H1 (cell line): ENCODE data around the gene PACSIN2. TPM values are rescaled to one million over a fixed set of nuclear protein-coding genes. Genes with fewer than 3 reads are reported as not detected.

ENCODE experiments used
- CTCF ChIA-PET: fragments of 300-600 bp; sonication (Branson Sonifier 250); formaldehyde crosslinking; loops from one replicate; lab custom pipeline; 2021; ENCODE audit not compliant: partially characterized antibody; lab: Charles Lee
- POLR2A ChIA-PET: fragments of 300-600 bp; sonication (Branson Sonifier 250); formaldehyde crosslinking; loops from one replicate; lab custom pipeline; 2021; ENCODE audit warnings: inconsistent platforms; ENCODE audit not compliant: partially characterized antibody; lab: Charles Lee
- DNase-seq, 2 experiments: peaks; one replicate each; pipeline versions ENCODE4 v3.0.0 to v3.0.0-alpha.2; 2010 to 2022; ENCODE audit warnings: low spot score in 2 of 2, low read depth in 1 of 2, mixed read lengths in 1 of 2
- FAIRE-seq: peaks from 2 replicates; lab custom pipeline; 2011; peaks lifted over from hg19 to GRCh38; lab: Jason Lieb, UNC
- H2AFZ ChIP-seq: 2 replicates; pipeline ENCODE4 v1.8.1; 2012; ENCODE audit warnings: low read length, inconsistent platforms
- H2AK5ac ChIP-seq: 2 replicates; pipeline ENCODE4 v1.6.1; 2013; ENCODE audit warnings: low read depth, low read length
- H2BK120ac ChIP-seq: replicated peaks from 2 replicates; pipeline ENCODE3; 2013; ENCODE audit warnings: low read depth, low read length, inconsistent platforms
- H2BK12ac ChIP-seq: 2 replicates; pipeline ENCODE4 v1.6.1; 2013; ENCODE audit warnings: low read depth, low read length
- H2BK15ac ChIP-seq: 2 replicates; pipeline ENCODE4 v1.6.1; 2013; ENCODE audit warnings: low read length
- H2BK20ac ChIP-seq: 2 replicates; pipeline ENCODE4 v1.6.1; 2013; ENCODE audit warnings: low read length
- H2BK5ac ChIP-seq: 2 replicates; pipeline ENCODE4 v1.6.1; 2013; ENCODE audit warnings: low read depth, low read length
- H3K14ac ChIP-seq: 2 replicates; pipeline ENCODE4 v1.6.1; 2013; ENCODE audit warnings: inconsistent platforms; ENCODE audit not compliant: insufficient read length
- H3K18ac ChIP-seq: 2 replicates; pipeline ENCODE4 v1.6.1; 2013; ENCODE audit warnings: low read length; ENCODE audit errors: extremely low read depth
- H3K23ac ChIP-seq: 2 replicates; pipeline ENCODE4 v1.6.1; 2013; ENCODE audit warnings: inconsistent platforms; ENCODE audit not compliant: insufficient read length
- H3K23me2 ChIP-seq: 2 replicates; pipeline ENCODE4 v1.6.1; 2013; ENCODE audit warnings: low read depth, low read length
- H3K27ac ChIP-seq: 2 replicates; pipeline ENCODE4 v1.6.1; 2011; ENCODE audit warnings: low read depth, low read length, inconsistent platforms
- H3K27me3 ChIP-seq, 4 experiments: replicated peaks in 1 of 4; 1 replicate in 1 of 4; 2 replicates in 3 of 4; pipeline versions ENCODE4 v1.6.1 to v1.8.1; 2011 to 2013; ENCODE audit warnings: low read length in 3 of 4, mild to moderate bottlenecking in 3 of 4, inconsistent platforms in 2 of 4, mixed read lengths in 2 of 4, moderate library complexity in 1 of 4; ENCODE audit not compliant: control insufficient read depth in 3 of 4, insufficient read depth in 3 of 4; ENCODE audit errors: extremely low read depth in 1 of 4
- H3K36me3 ChIP-seq, 4 experiments: 2 replicates each; pipeline versions ENCODE4 v1.6.1 to v1.8.1; 2011 to 2013; ENCODE audit warnings: mild to moderate bottlenecking in 4 of 4, low read length in 3 of 4, moderate library complexity in 2 of 4, control low read depth in 1 of 4, inconsistent platforms in 1 of 4; ENCODE audit not compliant: insufficient read depth in 4 of 4, control insufficient read depth in 2 of 4
- H3K4ac ChIP-seq: replicated peaks from 2 replicates; pipeline ENCODE3; 2013; ENCODE audit warnings: low read length, low read depth, mixed read lengths, inconsistent platforms; ENCODE audit not compliant: insufficient read length
- H3K4me1 ChIP-seq, 4 experiments: replicated peaks in 1 of 4; 1 replicate in 1 of 4; 2 replicates in 3 of 4; pipeline versions ENCODE4 v1.6.1 to v1.8.1; 2011 to 2013; ENCODE audit warnings: low read length in 3 of 4, inconsistent platforms in 2 of 4, mixed read lengths in 1 of 4; ENCODE audit not compliant: insufficient read depth in 4 of 4, control insufficient read depth in 3 of 4
- H3K4me2 ChIP-seq, 2 experiments: 2 replicates each; pipeline versions ENCODE4 v1.6.1 to v1.8.1; 2011 to 2013; ENCODE audit warnings: low read depth in 2 of 2, low read length in 2 of 2, control low read depth in 1 of 2, inconsistent platforms in 1 of 2, mild to moderate bottlenecking in 1 of 2; ENCODE audit not compliant: insufficient read depth in 1 of 2
- H3K4me3 ChIP-seq, 4 experiments: fragments of 200-600, 300-600 bp in 1 of 4; sonication (generic), shearing (Covaris generic), sonication (Bioruptor Twin) in 1 of 4; 2 replicates each; pipeline versions ENCODE4 v1.5.1 to v1.8.1; 2011 to 2016; ENCODE audit warnings: low read length in 4 of 4, low read depth in 3 of 4, control low read depth in 2 of 4, inconsistent platforms in 2 of 4, mild to moderate bottlenecking in 2 of 4, mixed read lengths in 1 of 4, moderate library complexity in 1 of 4; ENCODE audit not compliant: insufficient read depth in 2 of 4; ENCODE audit errors: extremely low read depth in 1 of 4
- H3K56ac ChIP-seq: replicated peaks from 2 replicates; pipeline ENCODE3; 2013; ENCODE audit warnings: low read depth, mild to moderate bottlenecking, mixed read lengths, low read length, inconsistent platforms; ENCODE audit not compliant: insufficient read length
- H3K79me1 ChIP-seq: 2 replicates; pipeline ENCODE4 v1.6.1; 2013; ENCODE audit warnings: low read depth, low read length, control low read depth
- H3K79me2 ChIP-seq, 2 experiments: 2 replicates each; pipeline versions ENCODE4 v1.6.1 to v1.8.1; 2012 to 2013; ENCODE audit warnings: low read length in 2 of 2, mild to moderate bottlenecking in 2 of 2, inconsistent platforms in 1 of 2; ENCODE audit not compliant: insufficient read depth in 2 of 2, control insufficient read depth in 1 of 2
- H3K9ac ChIP-seq, 4 experiments: replicated peaks in 1 of 4; 1 replicate in 1 of 4; 2 replicates in 3 of 4; pipeline versions ENCODE4 v1.6.1 to v1.8.1; 2011 to 2013; ENCODE audit warnings: low read depth in 3 of 4, low read length in 3 of 4, control low read depth in 2 of 4, mild to moderate bottlenecking in 2 of 4, moderate library complexity in 2 of 4, inconsistent platforms in 1 of 4; ENCODE audit errors: extremely low read depth in 1 of 4
- H3K9me3 ChIP-seq, 2 experiments: 2 replicates each; pipeline versions ENCODE4 v1.6.1 to v1.8.1; 2012 to 2013; ENCODE audit warnings: mild to moderate bottlenecking in 2 of 2, moderate library complexity in 2 of 2, control low read depth in 1 of 2, inconsistent platforms in 1 of 2, low read depth in 1 of 2, low read length in 1 of 2, mixed read lengths in 1 of 2; ENCODE audit not compliant: insufficient read depth in 2 of 2
- H4K20me1 ChIP-seq, 2 experiments: replicated peaks in 1 of 2; 2 replicates each; pipeline versions ENCODE3 to v1.8.1; 2011 to 2013; ENCODE audit warnings: inconsistent platforms in 2 of 2, low read length in 2 of 2, mild to moderate bottlenecking in 1 of 2; ENCODE audit not compliant: insufficient read depth in 2 of 2, control insufficient read depth in 1 of 2
- H4K5ac ChIP-seq: 2 replicates; pipeline ENCODE4 v1.6.1; 2013; ENCODE audit warnings: low read length, low read depth, mixed read lengths, inconsistent platforms; ENCODE audit not compliant: insufficient read length
- H4K8ac ChIP-seq: 2 replicates; pipeline ENCODE4 v1.8.0; 2013; ENCODE audit warnings: mild to moderate bottlenecking, moderate library complexity, low read length, inconsistent platforms; ENCODE audit not compliant: insufficient read depth; ENCODE audit errors: extremely low read depth
- H4K91ac ChIP-seq: replicated peaks from 2 replicates; pipeline ENCODE3; 2013; ENCODE audit warnings: low read length, mixed read lengths, inconsistent platforms; ENCODE audit not compliant: insufficient read length
- HDAC2 ChIP-seq, 2 experiments: fragments of 300-600 bp in 1 of 2; sonication (generic) in 1 of 2; IDR thresholded peaks; 2 replicates each; pipeline ENCODE4 v1.6.1; 2011 to 2012; ENCODE audit warnings: low read depth in 2 of 2, low read length in 2 of 2, mild to moderate bottlenecking in 2 of 2, moderate library complexity in 2 of 2, borderline replicate concordance in 1 of 2, inconsistent platforms in 1 of 2
- NANOG ChIP-seq: IDR thresholded peaks from 2 replicates; pipeline ENCODE4 v1.6.1; 2011; ENCODE audit warnings: low read length, low read depth, mild to moderate bottlenecking, inconsistent platforms; ENCODE audit not compliant: insufficient read depth, poor library complexity, severe bottlenecking
- POU5F1 ChIP-seq: IDR thresholded peaks from 2 replicates; pipeline ENCODE4 v1.6.1; 2011; ENCODE audit warnings: low read depth, mild to moderate bottlenecking, low read length, moderate library complexity
- SIX5 ChIP-seq: IDR thresholded peaks from 2 replicates; pipeline ENCODE4 v1.6.1; 2011; ENCODE audit warnings: mild to moderate bottlenecking, low read depth, low read length
- TEAD4 ChIP-seq: IDR thresholded peaks from 2 replicates; pipeline ENCODE4 v1.6.1; 2012; ENCODE audit warnings: low read depth, low read length, inconsistent platforms, mixed read lengths
- WGBS, 2 experiments: shearing (Covaris generic) in 1 of 2; methylation state at CpG; one replicate each; pipeline versions ENCODE4 v1.1.6 to v1.1.7; 2013 to 2015; ENCODE audit warnings: low lambda C conversion rate in 2 of 2, mixed read lengths in 2 of 2, inconsistent platforms in 1 of 2, low coverage in 1 of 2, missing lambda C conversion rate in 1 of 2; ENCODE audit not compliant: insufficient replicate concordance in 2 of 2, insufficient coverage in 1 of 2, insufficient read length in 1 of 2; ENCODE audit errors: extremely low coverage in 1 of 2, missing lambda C conversion rate in 1 of 2; 5-methylcytosine and 5-hydroxymethylcytosine counted together
- polyA plus RNA-seq, 7 experiments: library from polyadenylated mRNA; depleted of rRNA in 3 of 7; stranded (reverse) in 5 of 7; unstranded in 2 of 7; fragments of >200 nt in 5 of 7; fragments of 200-250 nt in 2 of 7; gene quantifications; 1 replicate in 5 of 7; 2 replicates in 1 of 7; 4 replicates in 1 of 7; pipeline versions ENCODE4 v1.2.1 to v1.2.3, GENCODE V29; 2011 to 2013; ENCODE audit warnings: missing spikeins in 2 of 7, mixed read lengths in 2 of 7
- total RNA-seq: library from RNA; stranded (reverse); fragmentation: NEBNext Ultra II Directional; extraction: Animal tissue kit (Norgen Biotek cat#: 25700); gene quantifications from 2 replicates; pipeline ENCODE4 v1.2.1, GENCODE V29; 2021

The PACSIN2 gene
- total and polyA plus RNA-seq, 2 of the 8 experiments (the other 6 are each of a cell fraction or from before 2014, with no cell fraction given) = 44.8 to 64.2 TPM

DNA sequence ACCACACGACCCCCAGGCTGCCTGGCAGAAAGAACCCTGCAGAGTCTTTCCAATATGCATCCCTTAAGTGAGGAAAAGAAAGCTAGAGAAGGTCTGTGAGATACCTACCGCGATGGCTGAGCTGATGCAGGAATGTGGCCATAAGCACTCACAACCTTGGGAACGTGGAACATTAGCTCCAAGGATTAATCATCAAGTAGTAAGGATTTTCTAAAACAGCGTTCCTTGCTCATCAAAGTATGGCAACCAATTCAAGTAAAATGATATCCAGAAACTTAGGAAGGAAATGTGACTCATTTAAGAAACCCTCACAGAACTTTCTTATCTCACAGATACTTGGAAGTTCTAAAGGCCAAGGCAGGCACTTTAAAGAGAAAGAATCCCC lies 12.8 kb downstream of the PACSIN2 start:
- Histone ChIP-seq H2BK20ac (no peak overlapping the region), H3K14ac (no peak overlapping the region), H2BK15ac (no peak overlapping the region), H3K56ac (no peak overlapping the region), H4K8ac (no peak overlapping the region), H3K27ac (no peak overlapping the region), H3K9ac (no peak overlapping the region), H3K4ac (no peak overlapping the region), H3K4me1 (peaks cover 13 to 32% (median 26%) of the 10 kb centered on the region in 4 experiments), H3K79me1 (peaks cover 37% of the 10 kb centered on the region), H4K20me1 (peaks cover 17 to 31% of the 10 kb centered on the region in 2 experiments), H4K5ac (no peak overlapping the region), H3K18ac (no peak overlapping the region), H3K4me3 (no peak overlapping the region), H3K36me3 (no peaks in the 10 kb centered on the region), H4K91ac (no peak overlapping the region), H3K9me3 (no peaks in the 10 kb centered on the region), H3K4me2 (0 out of 4 replicates have a peak overlapping the region, but pooled peaks of 1 of the 2 experiments have one; percentile 8), H3K23ac (no peak overlapping the region), H2AK5ac (no peak overlapping the region), H3K23me2 (no peaks in the 10 kb centered on the region; the same call in 1 of the 2 replicates), H2BK5ac (no peak overlapping the region), H3K27me3 (no peaks in the 10 kb centered on the region), H3K79me2 (peaks cover 42 to 97% of the 10 kb centered on the region in 2 experiments), H2BK120ac (no peak overlapping the region), H2AFZ (no peak overlapping the region), H2BK12ac (no peak overlapping the region)
- no peak for TF ChIP-seq POU5F1
- TF ChIP-seq HDAC2 (IDR thresholded peaks at IDR 0.05; ENCODE audit: borderline replicate concordance in 1 of 2, low read depth in 2 of 2, low read length in 2 of 2) = 0 out of 4 replicates have a peak, but pooled peaks of 1 of the 2 experiments have one; percentile 37
- TF ChIP-seq TEAD4 = peak; percentile 82
- no peak for TF ChIP-seq SIX5
- TF ChIP-seq NANOG = no peak
- no peak for DNase-seq
- FAIRE-seq = peak; percentile 45
- WGBS, 2 experiments = 37% methylated on average over 5 of the region's 5 CpGs; no CpG with 5 or more reads in 1 of the 2 experiments
- ChIA-PET POLR2A (interaction anchor here (0.6 to 8.8 kb wide), 2 partner anchors 12 to 17 kb away, joined by 3 to 94 read pairs; partner anchors contain the start of gene PACSIN2), CTCF (interaction anchor here (1.1 to 2.0 kb wide), 7 partner anchors 9 to 134 kb away, joined by 3 to 6 read pairs (median 4); no protein-coding TSS in a partner anchor)
